Neutrophil (primary cell): ENCODE measurements around the gene ASTN2.

ENCODE experiments used
- H3K27ac ChIP-seq: fragments of 200-600 bp; sonication (generic); 2 replicates; pipeline ENCODE4 v1.5.1; 2016; ENCODE audit warnings: mild to moderate bottlenecking, moderate library complexity
- H3K27me3 ChIP-seq: fragments of 200-600 bp; sonication (generic); 2 replicates; pipeline ENCODE4 v1.6.0; 2016; ENCODE audit warnings: mild to moderate bottlenecking
- H3K36me3 ChIP-seq: fragments of 200-600 bp; sonication (generic); 2 replicates; pipeline ENCODE4 v1.5.1; 2017
- H3K4me1 ChIP-seq, 2 experiments: fragments of 200-600 bp in 1 of 2; sonication (generic) in 1 of 2; 1 replicate in 1 of 2; 2 replicates in 1 of 2; pipeline versions ENCODE4 v1.5.1 to v1.6.1; 2013 to 2016; ENCODE audit warnings: low read depth in 1 of 2, low read length in 1 of 2, mild to moderate bottlenecking in 1 of 2, moderate library complexity in 1 of 2; ENCODE audit not compliant: control insufficient read depth in 1 of 2, insufficient read depth in 1 of 2
- H3K4me3 ChIP-seq, 2 experiments: fragments of 200-600 bp in 1 of 2; sonication (generic) in 1 of 2; 1 replicate in 1 of 2; 2 replicates in 1 of 2; pipeline ENCODE4 v1.5.1; 2013 to 2016; ENCODE audit warnings: low read depth in 1 of 2, low read length in 1 of 2, mild to moderate bottlenecking in 1 of 2, moderate library complexity in 1 of 2
- H3K9me3 ChIP-seq: fragments of 200-600 bp; sonication (generic); 2 replicates; pipeline ENCODE4 v1.5.1; 2016
- TF ChIP-seq, protein P1 (sequence below): fragments of 200-600 bp; sonication (generic); IDR thresholded peaks from 2 replicates; pipeline ENCODE4 v1.5.1; 2016; ENCODE audit warnings: antibody characterized with exemption

Gene ASTN2

DNA sequence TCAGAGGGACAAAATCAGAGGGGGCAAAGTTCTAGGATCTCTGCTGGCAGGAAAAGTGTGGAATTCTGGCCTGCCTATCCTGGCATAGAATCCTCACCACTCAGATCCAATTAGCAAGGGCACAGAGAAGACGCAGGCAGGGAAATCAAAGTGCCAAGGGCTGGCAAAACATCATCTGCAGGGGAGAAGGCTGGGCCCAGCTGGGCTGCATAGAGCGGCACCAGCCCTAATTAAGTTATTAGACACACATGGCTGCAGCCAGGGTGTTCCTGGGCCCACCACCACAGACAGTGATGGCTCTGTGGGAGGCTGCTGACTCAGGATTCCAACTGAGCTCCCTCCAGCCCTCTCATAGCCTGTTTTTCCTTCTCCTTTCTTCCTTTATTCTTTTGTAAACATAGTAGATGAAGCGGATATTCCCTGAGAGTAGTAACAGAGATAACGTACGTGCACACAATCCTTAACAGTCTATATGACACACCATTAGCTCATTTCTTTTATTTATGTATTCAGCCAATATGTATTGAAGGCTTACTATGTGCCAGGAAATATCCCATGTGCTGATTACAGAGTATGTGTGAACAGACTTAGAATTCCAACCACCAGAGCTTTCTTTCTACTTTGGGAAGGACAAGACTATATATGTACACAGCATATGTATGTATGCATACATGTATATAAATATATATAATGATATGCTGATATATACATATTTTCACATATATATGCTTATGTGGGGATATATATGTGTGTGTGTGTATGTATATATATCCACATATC lies 236.1 kb downstream of the ASTN2 start:
- H3K36me3 ChIP-seq: no peaks in the 10 kb centered on the region
- no peaks in the 10 kb centered on the region for H3K4me1 ChIP-seq
- no peaks in the 10 kb centered on the region for H3K27me3 ChIP-seq
- TF ChIP-seq, protein P1, sequence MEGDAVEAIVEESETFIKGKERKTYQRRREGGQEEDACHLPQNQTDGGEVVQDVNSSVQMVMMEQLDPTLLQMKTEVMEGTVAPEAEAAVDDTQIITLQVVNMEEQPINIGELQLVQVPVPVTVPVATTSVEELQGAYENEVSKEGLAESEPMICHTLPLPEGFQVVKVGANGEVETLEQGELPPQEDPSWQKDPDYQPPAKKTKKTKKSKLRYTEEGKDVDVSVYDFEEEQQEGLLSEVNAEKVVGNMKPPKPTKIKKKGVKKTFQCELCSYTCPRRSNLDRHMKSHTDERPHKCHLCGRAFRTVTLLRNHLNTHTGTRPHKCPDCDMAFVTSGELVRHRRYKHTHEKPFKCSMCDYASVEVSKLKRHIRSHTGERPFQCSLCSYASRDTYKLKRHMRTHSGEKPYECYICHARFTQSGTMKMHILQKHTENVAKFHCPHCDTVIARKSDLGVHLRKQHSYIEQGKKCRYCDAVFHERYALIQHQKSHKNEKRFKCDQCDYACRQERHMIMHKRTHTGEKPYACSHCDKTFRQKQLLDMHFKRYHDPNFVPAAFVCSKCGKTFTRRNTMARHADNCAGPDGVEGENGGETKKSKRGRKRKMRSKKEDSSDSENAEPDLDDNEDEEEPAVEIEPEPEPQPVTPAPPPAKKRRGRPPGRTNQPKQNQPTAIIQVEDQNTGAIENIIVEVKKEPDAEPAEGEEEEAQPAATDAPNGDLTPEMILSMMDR: no peak
- no peak overlapping the region for H3K27ac ChIP-seq
- H3K4me3 ChIP-seq: no peak overlapping the region
- no peaks in the 10 kb centered on the region for H3K9me3 ChIP-seq

DNA sequence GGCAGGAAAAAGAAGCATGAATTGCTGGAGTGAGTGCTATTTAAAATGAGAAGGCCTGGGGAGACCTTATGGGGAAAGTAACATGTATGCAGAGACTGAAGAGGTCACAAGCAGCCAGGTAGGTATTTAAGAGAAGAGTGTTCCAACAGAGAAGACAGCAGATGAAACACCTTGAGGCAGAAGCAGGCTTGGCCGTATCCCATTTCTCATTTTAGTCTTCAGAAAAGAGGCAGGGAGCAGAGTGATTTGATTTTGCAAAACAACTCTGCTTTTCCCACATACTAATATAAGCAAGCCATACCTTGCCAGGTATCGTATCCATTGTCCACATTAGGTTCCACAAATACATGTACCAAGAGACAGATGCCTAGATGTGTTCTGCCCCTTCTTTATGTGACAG lies 244.3 kb downstream of the ASTN2 start:
- H3K4me1 ChIP-seq: no peaks in the 10 kb centered on the region
- H3K36me3 ChIP-seq: no peaks in the 10 kb centered on the region
- no peak overlapping the region for H3K4me3 ChIP-seq
- H3K27me3 ChIP-seq: no peaks in the 10 kb centered on the region
- no peak overlapping the region for H3K27ac ChIP-seq
- TF ChIP-seq, protein P1: no peak
- no peaks in the 10 kb centered on the region for H3K9me3 ChIP-seq

DNA sequence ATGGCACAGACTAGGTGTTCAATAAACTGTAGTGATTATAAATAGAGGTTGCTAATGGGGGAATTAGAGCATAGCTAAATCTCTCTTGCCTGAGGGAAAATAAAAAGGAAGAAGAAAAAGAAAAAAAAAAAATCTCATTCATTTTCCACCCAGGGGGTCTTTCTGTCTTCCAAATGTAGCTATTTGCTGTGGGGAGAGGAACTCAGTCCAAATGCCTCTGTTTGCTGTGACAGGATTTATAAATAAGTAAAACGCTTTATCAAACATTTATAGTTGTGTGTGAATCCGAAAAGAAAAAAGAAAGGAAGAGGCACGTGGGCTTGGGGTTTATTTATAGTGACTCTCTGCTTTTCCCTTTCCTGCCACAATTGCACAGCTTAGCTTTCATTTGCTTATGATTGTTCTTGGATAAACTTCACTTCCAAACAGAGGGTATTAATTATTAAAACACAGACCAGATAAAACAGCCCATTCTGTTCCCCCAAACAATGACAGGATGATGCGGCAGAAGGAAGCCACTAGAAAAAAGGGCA lies 245.7 kb downstream of the ASTN2 start:
- no peaks in the 10 kb centered on the region for H3K36me3 ChIP-seq
- H3K4me1 ChIP-seq: no peaks in the 10 kb centered on the region
- no peak overlapping the region for H3K27ac ChIP-seq
- no peaks in the 10 kb centered on the region for H3K9me3 ChIP-seq
- H3K27me3 ChIP-seq: no peaks in the 10 kb centered on the region
- H3K4me3 ChIP-seq: no peak overlapping the region
- TF ChIP-seq, protein P1: no peak

DNA sequence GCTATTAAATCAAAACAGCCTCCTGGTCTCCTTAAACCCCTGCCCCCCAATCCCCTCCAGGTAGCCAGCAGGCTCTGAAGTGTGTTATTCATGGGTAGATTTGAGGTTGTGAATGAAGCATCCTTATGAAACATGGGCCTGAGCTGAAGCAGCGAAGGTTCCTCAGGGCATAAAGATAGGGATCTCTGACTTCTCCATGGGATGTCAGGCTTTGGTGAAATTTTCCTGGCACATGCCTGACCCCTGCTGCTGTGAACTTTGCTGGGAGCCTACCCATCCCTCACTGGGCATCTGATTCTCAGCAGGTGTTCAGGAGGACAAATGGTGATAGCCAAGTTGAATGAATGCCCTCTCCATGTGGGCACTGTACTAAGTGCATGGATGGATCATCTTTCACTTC lies 250.3 kb downstream of the ASTN2 start:
- TF ChIP-seq, protein P1: no peak
- H3K4me1 ChIP-seq: no peaks in the 10 kb centered on the region
- no peak overlapping the region for H3K27ac ChIP-seq
- H3K36me3 ChIP-seq: no peaks in the 10 kb centered on the region
- H3K9me3 ChIP-seq: no peaks in the 10 kb centered on the region
- H3K4me3 ChIP-seq: no peak overlapping the region
- H3K27me3 ChIP-seq: no peaks in the 10 kb centered on the region

DNA sequence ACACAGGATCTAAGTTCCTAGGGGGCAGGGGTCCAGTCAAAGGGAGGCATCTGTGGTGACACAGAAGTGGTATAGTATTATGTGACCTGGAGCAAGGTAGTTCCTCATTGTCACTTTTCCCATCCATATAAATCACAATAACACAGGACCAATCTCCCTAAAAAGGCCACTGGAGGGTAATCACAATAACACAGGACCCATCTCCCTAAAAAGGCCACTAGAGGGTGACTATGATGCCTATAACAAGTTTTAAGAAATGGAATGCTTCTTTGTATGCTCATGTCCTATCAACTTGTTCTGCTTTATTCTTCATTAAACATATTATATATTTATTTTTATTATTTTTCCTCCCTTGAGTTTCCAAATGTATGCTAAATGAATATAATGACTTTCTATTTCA lies 254.6 kb downstream of the ASTN2 start:
- H3K27me3 ChIP-seq: no peaks in the 10 kb centered on the region
- no peaks in the 10 kb centered on the region for H3K4me1 ChIP-seq
- TF ChIP-seq, protein P1: no peak
- no peaks in the 10 kb centered on the region for H3K36me3 ChIP-seq
- no peak overlapping the region for H3K4me3 ChIP-seq
- no peaks in the 10 kb centered on the region for H3K9me3 ChIP-seq
- H3K27ac ChIP-seq: no peak overlapping the region
